ENCODE results near the gene CDCP1.

The CDCP1 gene

DNA sequence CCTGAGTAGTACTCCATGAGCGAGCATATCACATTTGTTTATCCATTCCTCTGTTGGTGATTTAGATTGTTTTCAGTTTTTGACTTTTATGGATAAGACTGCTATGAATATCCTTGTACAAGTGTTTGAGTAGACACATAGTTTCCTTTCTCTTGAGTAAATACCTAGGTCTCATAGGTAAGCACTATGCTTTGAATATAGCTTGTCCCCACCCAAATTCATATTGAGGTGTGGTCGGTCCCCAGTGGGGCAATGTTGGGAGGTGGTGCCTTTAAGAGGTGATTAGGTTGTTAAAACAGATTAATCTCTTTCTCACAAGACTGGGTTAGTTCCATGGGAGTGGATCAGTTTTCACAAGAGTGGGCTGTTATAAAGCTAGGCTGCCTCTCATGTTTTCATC, 42.8 kb downstream of the CDCP1 start:
- no peaks in the 10 kb centered on the region for H3K4me1 ChIP-seq (ENCODE audit: low read length)
- no peak for TF ChIP-seq EZH2phosphoT487 (IDR thresholded peaks at IDR 0.05; ENCODE audit: low read length)
- no peak for TF ChIP-seq EZH2 (optimal IDR thresholded peaks at IDR 0.05; ENCODE audit: low read depth, low read length)
- TF ChIP-seq CTCF (IDR thresholded peaks at IDR 0.05; ENCODE audit: low read length), result no peak
- no peaks in the 10 kb centered on the region for H4K20me1 ChIP-seq (ENCODE audit: insufficient read depth, low read length)
- no peaks in the 10 kb centered on the region for H3K79me2 ChIP-seq (ENCODE audit: low read length)
- H3K4me3 ChIP-seq (ENCODE audit: low read length), result no peak overlapping the region
- H3K4me2 ChIP-seq (ENCODE audit: low read depth, low read length), result no peak overlapping the region
- DNase-seq, result no peak
- no peak overlapping the region for H3K27ac ChIP-seq (ENCODE audit: low read length)
- no peaks in the 10 kb centered on the region for H3F3A ChIP-seq (ENCODE audit: insufficient read depth, low read length)
- H2AFZ ChIP-seq (ENCODE audit: low read length), result no peak overlapping the region
- H3K9me3 ChIP-seq (replicated peaks; ENCODE audit: insufficient read depth, low read length), result no peaks in the 10 kb centered on the region
- no peak overlapping the region for H3K9ac ChIP-seq (ENCODE audit: low read length)
- H3K9me2 ChIP-seq (replicated peaks; ENCODE audit: insufficient read depth, low read length), result no peaks in the 10 kb centered on the region
- H3K27me3 ChIP-seq (replicated peaks; ENCODE audit: insufficient read depth, low read length), result no peaks in the 10 kb centered on the region
- no peaks in the 10 kb centered on the region for H3K36me3 ChIP-seq (replicated peaks; ENCODE audit: insufficient read depth, low read length)

GRCh38 chr3:45100981-45101407, 45.2 kb downstream of the CDCP1 start:
- Histone ChIP-seq H3K27ac (ENCODE audit: low read length) (no peak overlapping the region), H3K9ac (ENCODE audit: low read length) (no peak overlapping the region), H3K79me2 (ENCODE audit: low read length) (no peaks in the 10 kb centered on the region), H4K20me1 (ENCODE audit: insufficient read depth, low read length) (no peaks in the 10 kb centered on the region), H3K9me3 (replicated peaks; ENCODE audit: insufficient read depth, low read length) (no peaks in the 10 kb centered on the region), H3F3A (ENCODE audit: insufficient read depth, low read length) (no peaks in the 10 kb centered on the region), H3K9me2 (replicated peaks; ENCODE audit: insufficient read depth, low read length) (no peaks in the 10 kb centered on the region), H2AFZ (ENCODE audit: low read length) (no peak overlapping the region), H3K4me2 (ENCODE audit: low read depth, low read length) (no peak overlapping the region), H3K4me1 (ENCODE audit: low read length) (no peaks in the 10 kb centered on the region), H3K27me3 (replicated peaks; ENCODE audit: insufficient read depth, low read length) (no peaks in the 10 kb centered on the region), H3K4me3 (ENCODE audit: low read length) (no peak overlapping the region), H3K36me3 (replicated peaks; ENCODE audit: insufficient read depth, low read length) (no peaks in the 10 kb centered on the region)
- TF ChIP-seq EZH2 (optimal IDR thresholded peaks at IDR 0.05; ENCODE audit: low read depth, low read length) (no peak), EZH2phosphoT487 (IDR thresholded peaks at IDR 0.05; ENCODE audit: low read length) (no peak), CTCF (IDR thresholded peaks at IDR 0.05; ENCODE audit: low read length) (no peak)
- peak; percentile 37 for DNase-seq

DNA sequence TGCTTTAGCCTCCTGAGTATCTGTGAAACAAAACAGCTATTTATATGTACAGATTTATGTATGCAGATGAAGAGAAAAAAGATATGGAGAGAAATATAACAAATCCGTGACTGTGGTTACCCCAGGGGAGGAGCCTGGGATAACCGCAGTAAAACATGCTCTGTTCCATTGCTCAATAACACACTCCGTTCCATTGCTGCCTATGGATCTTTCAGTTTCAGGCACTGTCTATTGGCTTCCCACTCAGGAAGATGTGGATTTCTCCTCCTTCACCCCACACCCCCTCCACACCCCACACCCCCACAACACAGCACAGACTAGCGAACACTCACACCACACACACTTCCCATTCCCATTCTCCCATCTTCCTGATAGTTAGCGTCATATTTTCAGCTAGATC, 47.9 kb downstream of the CDCP1 start:
- H2AFZ ChIP-seq (ENCODE audit: low read length), result no peak overlapping the region
- H3K4me2 ChIP-seq (ENCODE audit: low read depth, low read length), result no peak overlapping the region
- H3K4me3 ChIP-seq (ENCODE audit: low read length), result no peak overlapping the region
- no peaks in the 10 kb centered on the region for H3K9me2 ChIP-seq (replicated peaks; ENCODE audit: insufficient read depth, low read length)
- TF ChIP-seq EZH2 (optimal IDR thresholded peaks at IDR 0.05; ENCODE audit: low read depth, low read length), result no peak
- no peak for TF ChIP-seq EZH2phosphoT487 (IDR thresholded peaks at IDR 0.05; ENCODE audit: low read length)
- no peak for TF ChIP-seq CTCF (IDR thresholded peaks at IDR 0.05; ENCODE audit: low read length)
- no peaks in the 10 kb centered on the region for H4K20me1 ChIP-seq (ENCODE audit: insufficient read depth, low read length)
- no peaks in the 10 kb centered on the region for H3K36me3 ChIP-seq (replicated peaks; ENCODE audit: insufficient read depth, low read length)
- H3F3A ChIP-seq (ENCODE audit: insufficient read depth, low read length), result no peaks in the 10 kb centered on the region
- no peak overlapping the region for H3K9ac ChIP-seq (ENCODE audit: low read length)
- no peaks in the 10 kb centered on the region for H3K4me1 ChIP-seq (ENCODE audit: low read length)
- H3K79me2 ChIP-seq (ENCODE audit: low read length), result no peaks in the 10 kb centered on the region
- DNase-seq, result no peak
- H3K9me3 ChIP-seq (replicated peaks; ENCODE audit: insufficient read depth, low read length), result no peaks in the 10 kb centered on the region
- no peaks in the 10 kb centered on the region for H3K27me3 ChIP-seq (replicated peaks; ENCODE audit: insufficient read depth, low read length)
- no peak overlapping the region for H3K27ac ChIP-seq (ENCODE audit: low read length)

Data from MM.1S (cell line).